ENCODE results near the gene NQO2. TPM values are rescaled to one million over a fixed set of nuclear protein-coding genes. Genes with fewer than 3 reads are reported as not detected.
"Not testable (repeated sequence)": the region's sequence is repeated elsewhere in the genome, so short reads cannot be mapped to it uniquely, and the experiment has no call there.

Gene NQO2
- total and polyA plus RNA-seq, 2 donors (not counting 1 experiment from before 2014, with no cell fraction given): 6.2 to 21.5 TPM

DNA sequence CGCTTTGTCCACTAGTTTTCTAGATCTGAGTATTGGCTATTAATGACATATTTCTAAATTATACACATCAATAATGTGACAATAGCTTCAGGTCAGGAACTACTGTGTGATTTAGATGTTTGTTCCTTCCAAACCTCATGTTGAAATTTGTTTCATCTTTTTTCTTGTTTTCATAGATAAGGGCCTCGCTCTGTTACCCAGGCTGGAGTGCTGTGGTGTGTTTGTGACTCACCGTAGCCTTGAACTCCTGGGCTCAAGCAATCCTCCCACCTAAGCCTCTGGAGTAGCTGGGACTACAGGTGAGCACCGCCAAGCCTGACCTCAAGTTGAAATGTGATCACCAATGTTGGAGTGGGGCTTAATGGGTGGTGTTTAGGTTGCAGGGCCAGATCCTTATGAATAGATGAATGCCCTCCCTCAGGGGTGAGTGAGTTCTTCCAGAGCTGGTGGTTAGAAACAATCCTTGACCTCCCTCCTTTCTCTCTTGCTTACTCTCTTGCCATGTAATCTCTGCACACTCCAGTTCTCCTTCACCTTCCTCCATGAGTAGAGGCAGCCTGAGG, 5.9 kb upstream of the NQO2 start:
- Histone ChIP-seq H3K36me3 (replicated peaks in 1 of 2; ENCODE audit: control extremely low read depth in 1 of 2, control insufficient read depth in 1 of 2, extremely low read depth in 1 of 2, insufficient read depth in 2 of 2, low read length in 1 of 2) (no peaks in the 10 kb centered on the region), H2AFZ (ENCODE audit: insufficient read depth, low read depth, low read length, poor library complexity, severe bottlenecking) (no peak overlapping the region), H3K9me3 (ENCODE audit: control extremely low read depth in 1 of 3, control insufficient read depth in 2 of 3, insufficient read depth in 1 of 3, low read length in 2 of 3) (no peaks in the 10 kb centered on the region), H3K4me3 (ENCODE audit: control extremely low read depth in 1 of 5, extremely low read depth in 1 of 5, insufficient read depth in 1 of 5, low read depth in 2 of 5, low read length in 4 of 5) (no peak overlapping the region), H3K27me3 (replicated peaks in 1 of 4; ENCODE audit: control extremely low read depth in 1 of 4, control insufficient read depth in 3 of 4, insufficient read depth in 4 of 4, low read length in 3 of 4) (no peaks in the 10 kb centered on the region), H4K20me1 (ENCODE audit: control insufficient read depth, insufficient read depth, low read length, poor library complexity, severe bottlenecking) (no peaks in the 10 kb centered on the region), H3K27ac (ENCODE audit: low read length in 2 of 2) (no peak overlapping the region), H3K79me2 (ENCODE audit: control insufficient read depth, insufficient read depth, low read length) (no peaks in the 10 kb centered on the region), H3K4me2 (replicated peaks; ENCODE audit: low read depth, low read length, poor library complexity, severe bottlenecking) (no peak overlapping the region), H3K9ac (ENCODE audit: low read length) (no peak overlapping the region), H3K4me1 (ENCODE audit: control insufficient read depth in 2 of 2, insufficient read depth in 2 of 2, low read length in 2 of 2) (peaks cover 7 to 15% of the 10 kb centered on the region in 2 donors)
- Mint-ChIP-seq H3K4me3 (no peak overlapping the region), H3K27me3 (no peaks in the 10 kb centered on the region), H3K27ac (no peak overlapping the region), H3K4me1 (peaks cover 20% of the 10 kb centered on the region), H3K9me3 (ENCODE audit: insufficient read depth) (no peaks in the 10 kb centered on the region)
- no peak for TF ChIP-seq EZH2 (IDR thresholded peaks at IDR 0.05; ENCODE audit: borderline replicate concordance, insufficient read depth, low read depth, low read length, poor library complexity, severe bottlenecking)
- TF ChIP-seq, protein P1, sequence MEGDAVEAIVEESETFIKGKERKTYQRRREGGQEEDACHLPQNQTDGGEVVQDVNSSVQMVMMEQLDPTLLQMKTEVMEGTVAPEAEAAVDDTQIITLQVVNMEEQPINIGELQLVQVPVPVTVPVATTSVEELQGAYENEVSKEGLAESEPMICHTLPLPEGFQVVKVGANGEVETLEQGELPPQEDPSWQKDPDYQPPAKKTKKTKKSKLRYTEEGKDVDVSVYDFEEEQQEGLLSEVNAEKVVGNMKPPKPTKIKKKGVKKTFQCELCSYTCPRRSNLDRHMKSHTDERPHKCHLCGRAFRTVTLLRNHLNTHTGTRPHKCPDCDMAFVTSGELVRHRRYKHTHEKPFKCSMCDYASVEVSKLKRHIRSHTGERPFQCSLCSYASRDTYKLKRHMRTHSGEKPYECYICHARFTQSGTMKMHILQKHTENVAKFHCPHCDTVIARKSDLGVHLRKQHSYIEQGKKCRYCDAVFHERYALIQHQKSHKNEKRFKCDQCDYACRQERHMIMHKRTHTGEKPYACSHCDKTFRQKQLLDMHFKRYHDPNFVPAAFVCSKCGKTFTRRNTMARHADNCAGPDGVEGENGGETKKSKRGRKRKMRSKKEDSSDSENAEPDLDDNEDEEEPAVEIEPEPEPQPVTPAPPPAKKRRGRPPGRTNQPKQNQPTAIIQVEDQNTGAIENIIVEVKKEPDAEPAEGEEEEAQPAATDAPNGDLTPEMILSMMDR (IDR thresholded peaks at IDR 0.05): no peak
- DNase-seq: no peak
- no peak for ATAC-seq (ENCODE audit: low read depth)
- intact Hi-C loops (cut with micrococcal nuclease): no loop called here
- POLR2A ChIA-PET: no interaction called here
- CTCF ChIA-PET: interaction anchor here (1.3 kb wide), 1 partner anchor 147 kb away, joined by 3 read pairs; no protein-coding TSS in a partner anchor
- no CpG with 5 or more reads among the region's 4 CpGs for WGBS (ENCODE audit: insufficient coverage)

DNA sequence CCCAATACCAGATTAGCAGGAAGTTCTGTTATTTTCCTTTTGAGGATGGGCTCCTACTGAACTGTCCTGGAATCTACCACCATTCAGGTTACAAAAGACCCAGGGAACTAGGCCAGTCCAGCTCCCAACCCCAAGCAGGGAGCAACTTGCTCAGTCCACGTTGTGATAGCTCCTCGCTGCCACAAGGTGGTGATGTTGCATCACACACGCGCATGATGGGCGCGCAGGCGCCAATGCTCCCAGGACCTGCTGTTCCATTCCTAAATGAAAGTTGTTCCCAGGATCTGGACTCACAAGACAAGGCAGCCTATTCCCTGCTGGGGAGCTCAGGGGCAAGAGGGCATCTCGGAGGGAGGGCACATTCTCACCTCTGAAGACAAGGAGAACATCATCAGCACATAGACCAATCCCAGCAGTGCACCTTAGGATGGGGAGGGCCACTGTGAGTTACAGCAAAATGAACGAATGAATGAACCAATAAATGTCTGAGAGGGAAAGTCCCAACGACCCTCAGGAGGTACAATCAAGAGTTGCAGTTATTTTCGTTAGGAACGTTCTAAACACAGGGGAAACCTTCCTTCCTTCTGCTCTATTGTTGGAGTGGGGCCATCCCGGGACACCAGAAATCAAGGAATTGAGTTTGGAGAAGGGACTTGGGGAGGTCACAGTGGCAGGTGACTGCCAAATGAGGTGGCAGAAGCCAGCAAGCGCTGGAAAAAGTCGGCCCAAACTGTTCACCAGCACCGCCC, 1.3 kb upstream of the NQO2 start:
- not testable (repeated sequence) for H3K27me3 Mint-ChIP-seq; H3K36me3 ChIP-seq (replicated peaks in 1 of 2; ENCODE audit: control extremely low read depth in 1 of 2, control insufficient read depth in 1 of 2, extremely low read depth in 1 of 2, insufficient read depth in 2 of 2, low read length in 1 of 2); H3K9me3 ChIP-seq (ENCODE audit: control extremely low read depth in 1 of 3, control insufficient read depth in 2 of 3, insufficient read depth in 1 of 3, low read length in 2 of 3); H3K27ac ChIP-seq (ENCODE audit: low read length in 2 of 2); H3K79me2 ChIP-seq (ENCODE audit: control insufficient read depth, insufficient read depth, low read length); H3K9me3 Mint-ChIP-seq (ENCODE audit: insufficient read depth); H3K27me3 ChIP-seq (replicated peaks in 1 of 4; ENCODE audit: control extremely low read depth in 1 of 4, control insufficient read depth in 3 of 4, insufficient read depth in 4 of 4, low read length in 3 of 4); H4K20me1 ChIP-seq (ENCODE audit: control insufficient read depth, insufficient read depth, low read length, poor library complexity, severe bottlenecking)
- TF ChIP-seq, protein P1 (IDR thresholded peaks at IDR 0.05): peak; percentile 75
- Histone ChIP-seq H3K9ac (ENCODE audit: low read length) (peak overlapping the region; percentile 82), H2AFZ (ENCODE audit: insufficient read depth, low read depth, low read length, poor library complexity, severe bottlenecking) (peak overlapping the region; percentile 85), H3K4me2 (replicated peaks; ENCODE audit: low read depth, low read length, poor library complexity, severe bottlenecking) (peak overlapping the region; percentile 100), H3K4me1 (ENCODE audit: control insufficient read depth in 2 of 2, insufficient read depth in 2 of 2, low read length in 2 of 2) (peaks cover 11 to 21% of the 10 kb centered on the region in 2 donors), H3K4me3 (ENCODE audit: control extremely low read depth in 1 of 5, extremely low read depth in 1 of 5, insufficient read depth in 1 of 5, low read depth in 2 of 5, low read length in 4 of 5) (peak overlapping the region in 4 of 5 experiments; percentile 66 to 91 (median 75))
- peak overlapping the region; percentile 96 for H3K4me3 Mint-ChIP-seq
- WGBS (ENCODE audit: insufficient coverage): 0% methylated on average over 7 of the region's 16 CpGs
- H3K27ac Mint-ChIP-seq: peak overlapping the region; percentile 71
- ATAC-seq (ENCODE audit: low read depth) (peak; percentile 43), DNase-seq (peak; percentile 74)
- H3K4me1 Mint-ChIP-seq: peaks cover 20% of the 10 kb centered on the region
- intact Hi-C loops (cut with micrococcal nuclease): loop anchor here (2.0 kb wide), 1 partner anchor 252 kb away; no protein-coding TSS in a partner anchor
- CTCF ChIA-PET: interaction anchor here (0.6 to 4.1 kb wide), 17 partner anchors 9 to 397 kb away, joined by 3 to 83 read pairs (median 6); partner anchors contain the start of gene RIPK1
- POLR2A ChIA-PET: interaction anchor here (0.6 to 2.1 kb wide), 6 partner anchors 9 to 69 kb away, joined by 3 to 9 read pairs (median 4); no protein-coding TSS in a partner anchor
